Brain microvascular endothelial cell (primary cell): ENCODE measurements around the gene RIC8B.

ENCODE experiments used
- DNase-seq: peaks from one replicate; pipeline ENCODE4 v3.0.0-alpha.2; 2020
- H3K27ac ChIP-seq: fragments of 250-450 bp; sonication (Bioruptor Pico); 2 replicates; pipeline ENCODE4 v1.5.1; 2020; ENCODE audit warnings: mild to moderate bottlenecking, moderate library complexity
- H3K27me3 ChIP-seq: fragments of 250-450 bp; sonication (Bioruptor Pico); replicated peaks from 2 replicates; pipeline ENCODE4 v1.5.1; 2020; ENCODE audit warnings: mild to moderate bottlenecking
- H3K36me3 ChIP-seq: fragments of 250-450 bp; sonication (Bioruptor Pico); replicated peaks from 2 replicates; pipeline ENCODE4 v1.5.1; 2020; ENCODE audit warnings: mild to moderate bottlenecking
- H3K4me3 ChIP-seq: 2 replicates; pipeline ENCODE4 v1.5.1; 2011; ENCODE audit warnings: low read depth, mild to moderate bottlenecking, control low read depth, low read length, moderate library complexity
- in situ Hi-C: cut with HindIII; loops from 2 replicates; pipeline ENCODE4 v1.10.0; 2017; ENCODE audit warnings: low sequenced_read_pairs, low pct_ligation_motif_present
- TF ChIP-seq, protein P1 (sequence below): IDR thresholded peaks from 2 replicates; pipeline ENCODE4 v1.5.1; 2011; ENCODE audit warnings: low read depth, mild to moderate bottlenecking, moderate library complexity, low read length, control low read depth, inconsistent platforms; ENCODE audit errors: missing control alignments

Gene RIC8B

DNA sequence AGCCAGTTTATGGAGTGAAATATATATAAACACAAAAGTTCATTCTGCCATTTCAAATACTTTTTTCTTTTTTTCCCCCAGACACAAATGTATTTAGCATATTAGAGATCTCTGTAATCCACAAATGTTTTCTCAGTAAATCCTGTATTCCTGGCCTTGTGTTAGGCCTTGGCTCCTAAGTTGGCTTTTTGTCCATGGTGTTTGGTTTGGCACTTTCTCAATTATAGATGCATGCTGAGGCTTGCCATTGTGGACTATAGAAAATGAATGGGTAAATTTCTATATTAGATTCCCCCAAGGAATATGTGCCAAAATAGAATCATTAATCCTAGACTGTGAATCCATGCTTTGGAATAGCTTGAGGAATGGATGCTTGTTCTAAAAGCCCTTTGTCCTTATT, 17.0 kb downstream of the RIC8B start:
- TF ChIP-seq, protein P1, sequence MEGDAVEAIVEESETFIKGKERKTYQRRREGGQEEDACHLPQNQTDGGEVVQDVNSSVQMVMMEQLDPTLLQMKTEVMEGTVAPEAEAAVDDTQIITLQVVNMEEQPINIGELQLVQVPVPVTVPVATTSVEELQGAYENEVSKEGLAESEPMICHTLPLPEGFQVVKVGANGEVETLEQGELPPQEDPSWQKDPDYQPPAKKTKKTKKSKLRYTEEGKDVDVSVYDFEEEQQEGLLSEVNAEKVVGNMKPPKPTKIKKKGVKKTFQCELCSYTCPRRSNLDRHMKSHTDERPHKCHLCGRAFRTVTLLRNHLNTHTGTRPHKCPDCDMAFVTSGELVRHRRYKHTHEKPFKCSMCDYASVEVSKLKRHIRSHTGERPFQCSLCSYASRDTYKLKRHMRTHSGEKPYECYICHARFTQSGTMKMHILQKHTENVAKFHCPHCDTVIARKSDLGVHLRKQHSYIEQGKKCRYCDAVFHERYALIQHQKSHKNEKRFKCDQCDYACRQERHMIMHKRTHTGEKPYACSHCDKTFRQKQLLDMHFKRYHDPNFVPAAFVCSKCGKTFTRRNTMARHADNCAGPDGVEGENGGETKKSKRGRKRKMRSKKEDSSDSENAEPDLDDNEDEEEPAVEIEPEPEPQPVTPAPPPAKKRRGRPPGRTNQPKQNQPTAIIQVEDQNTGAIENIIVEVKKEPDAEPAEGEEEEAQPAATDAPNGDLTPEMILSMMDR: no peak
- Histone ChIP-seq H3K36me3 (peaks cover 6% of the 10 kb centered on the region), H3K4me3 (no peak overlapping the region), H3K27ac (no peak overlapping the region), H3K27me3 (no peaks in the 10 kb centered on the region)
- no peak for DNase-seq
- in situ Hi-C loops: no loop called here

DNA sequence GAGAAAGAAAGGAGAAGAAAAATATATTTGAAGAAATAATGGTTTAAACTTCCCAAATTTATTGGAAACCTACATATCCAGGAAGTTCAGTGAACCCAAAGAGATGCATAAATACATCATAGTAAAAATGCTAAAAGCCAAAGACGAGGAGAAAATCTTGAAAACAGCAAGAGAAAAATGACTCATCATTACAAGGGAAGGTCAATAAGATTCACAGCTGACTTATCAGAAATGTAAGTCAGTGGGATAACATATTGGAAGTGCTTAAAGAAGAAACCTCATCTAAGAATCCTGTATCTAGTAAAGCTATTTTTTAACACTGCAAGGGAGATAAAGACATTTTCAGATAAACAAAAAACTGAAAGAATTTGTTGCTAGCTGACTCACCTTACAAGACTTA, 19.9 kb downstream of the RIC8B start:
- DNase-seq: no peak
- Histone ChIP-seq H3K36me3 (peaks cover 6% of the 10 kb centered on the region), H3K27ac (no peak overlapping the region), H3K4me3 (no peak overlapping the region), H3K27me3 (no peaks in the 10 kb centered on the region)
- in situ Hi-C loops: no loop called here
- TF ChIP-seq, protein P1: no peak

DNA sequence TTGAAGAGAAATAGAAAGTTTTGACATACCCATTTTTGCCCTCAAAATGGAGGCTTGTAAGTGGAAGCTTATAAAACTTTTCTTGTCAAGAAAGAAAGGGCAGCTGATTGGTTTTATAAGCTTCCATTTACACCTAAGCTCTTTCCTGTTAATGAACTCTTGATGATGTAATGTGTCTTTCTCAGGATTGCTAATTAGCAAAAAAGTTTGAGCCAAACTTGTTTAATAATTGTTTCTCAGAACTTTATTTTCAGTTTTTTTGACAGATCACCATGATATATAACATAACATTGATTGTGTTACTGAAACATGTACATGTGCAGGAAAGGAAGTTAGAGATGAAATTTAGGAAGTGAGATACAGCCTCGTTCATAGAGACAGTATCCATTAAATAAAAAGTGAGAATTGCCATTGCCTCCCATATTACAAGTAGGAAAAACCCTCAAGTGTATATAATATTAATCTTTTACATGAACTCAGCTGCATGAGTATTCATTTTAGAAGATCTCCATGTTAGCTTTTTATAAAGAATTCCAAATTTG, 26.8 kb downstream of the RIC8B start:
- in situ Hi-C loops: no loop called here
- no peak for DNase-seq
- Histone ChIP-seq H3K4me3 (no peak overlapping the region), H3K36me3 (no peaks in the 10 kb centered on the region), H3K27ac (no peak overlapping the region), H3K27me3 (no peaks in the 10 kb centered on the region)
- TF ChIP-seq, protein P1: no peak

DNA sequence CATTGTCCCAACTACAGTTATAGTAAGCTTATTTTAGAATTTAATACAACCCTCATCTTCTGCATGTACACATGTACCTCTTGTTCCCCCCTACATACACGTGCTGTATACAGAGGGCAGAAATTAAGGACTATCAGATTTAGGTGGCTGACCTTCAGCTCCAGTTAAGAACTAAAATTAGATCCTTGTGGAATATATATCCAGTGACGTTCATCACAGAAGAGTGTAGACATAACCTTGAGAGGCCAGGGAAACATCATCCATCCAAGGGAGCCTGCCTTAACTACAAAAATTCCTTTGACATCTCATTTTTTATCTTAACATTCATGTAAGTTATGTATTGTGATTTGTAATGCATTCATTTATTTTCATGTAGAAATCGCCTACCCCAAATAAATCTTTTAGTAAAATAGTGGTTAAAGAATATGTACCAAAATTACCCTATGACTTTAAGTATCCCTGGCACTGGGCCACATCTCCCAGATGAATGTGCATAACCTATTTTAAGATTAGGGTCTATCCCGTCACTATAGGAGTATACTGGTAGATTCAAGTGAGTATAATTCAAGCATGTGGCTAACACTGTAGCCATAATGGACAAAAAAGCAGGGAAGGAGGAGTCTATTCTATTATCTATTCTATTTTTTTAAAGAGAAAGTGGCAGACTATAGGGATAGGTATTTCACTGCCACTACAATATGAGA, 27.5 kb downstream of the RIC8B start:
- DNase-seq: no peak

DNA sequence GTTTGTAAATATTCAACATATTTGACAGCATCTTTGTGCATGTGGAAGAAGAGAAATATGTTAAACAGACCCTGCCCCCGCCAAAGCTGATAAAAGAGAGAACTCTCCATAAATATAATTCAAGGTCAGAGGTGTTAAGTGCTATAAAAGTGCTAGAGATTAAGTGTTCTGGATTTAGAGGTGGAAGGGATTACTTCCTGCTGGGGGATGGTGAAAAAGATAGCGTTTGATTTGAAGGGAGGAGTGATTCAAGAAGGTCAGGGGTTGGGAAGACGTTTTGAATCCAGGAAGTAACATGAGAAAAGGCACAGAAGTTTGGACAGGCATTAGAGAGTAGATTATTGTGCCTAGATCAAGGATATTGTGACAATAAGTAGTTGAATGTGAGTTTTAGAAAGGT, 30.2 kb downstream of the RIC8B start:
- DNase-seq: no peak
- TF ChIP-seq, protein P1: no peak
- no peaks in the 10 kb centered on the region for H3K36me3 ChIP-seq
- in situ Hi-C loops: no loop called here
- H3K27me3 ChIP-seq: no peaks in the 10 kb centered on the region
- no peak overlapping the region for H3K27ac ChIP-seq
- no peak overlapping the region for H3K4me3 ChIP-seq

More for the DNA sequence above, 27.5 kb downstream of the RIC8B start:
- TF ChIP-seq, protein P1: no peak
- in situ Hi-C loops: no loop called here
- no peak overlapping the region for H3K4me3 ChIP-seq
- H3K27me3 ChIP-seq: no peaks in the 10 kb centered on the region
- no peaks in the 10 kb centered on the region for H3K36me3 ChIP-seq
- no peak overlapping the region for H3K27ac ChIP-seq

DNA sequence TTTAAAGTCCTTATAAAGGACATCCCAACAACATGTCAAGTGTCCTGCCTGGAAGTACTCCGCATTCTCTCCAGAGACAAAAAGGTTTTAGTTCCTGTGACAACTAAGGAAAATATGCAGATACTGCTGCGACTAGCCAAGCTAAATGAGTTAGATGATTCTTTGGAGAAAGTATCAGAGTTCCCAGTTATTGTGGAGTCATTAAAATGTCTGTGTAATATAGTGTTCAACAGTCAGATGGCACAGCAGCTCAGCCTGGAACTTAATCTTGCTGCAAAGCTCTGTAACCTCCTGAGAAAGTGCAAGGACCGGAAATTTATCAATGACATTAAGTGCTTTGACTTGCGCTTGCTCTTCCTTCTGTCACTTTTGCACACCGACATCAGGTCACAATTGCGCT, 40.2 kb downstream of the RIC8B start:
- TF ChIP-seq, protein P1: no peak
- DNase-seq: no peak
- Histone ChIP-seq H3K4me3 (no peak overlapping the region), H3K36me3 (peaks cover 7% of the 10 kb centered on the region), H3K27me3 (no peaks in the 10 kb centered on the region), H3K27ac (no peak overlapping the region)
- in situ Hi-C loops: no loop called here
